Prostate gland (tissue), 2 donors: Measurements from ENCODE around the gene CDK5R1.

Source experiments
- CTCF ChIP-seq, 4 experiments: fragments of 200-600 bp in 2 of 4; fragments of 450-650 bp in 2 of 4; sonication (generic) in 2 of 4; IDR thresholded peaks; 1 replicate in 3 of 4; 2 replicates in 1 of 4; pipeline ENCODE4 v1.5.1; 2016 to 2019; ENCODE audit warnings: antibody characterized with exemption in 4 of 4, mild to moderate bottlenecking in 2 of 4, moderate library complexity in 2 of 4
- POLR2AphosphoS5 ChIP-seq: sonication (generic); formaldehyde crosslinking; IDR thresholded peaks from one replicate; pipeline ENCODE4 v1.6.1; 2017; ENCODE audit warnings: antibody characterized with exemption

- no peak for TF ChIP-seq CTCF (IDR thresholded peaks at IDR 0.05)
- no peak for TF ChIP-seq POLR2AphosphoS5
Measured at GRCh38 chr17:32488177-32488542, 1.4 kb downstream of the CDK5R1 start.
